ENCODE results near the gene CCDC187. TPM values are rescaled to one million over a fixed set of nuclear protein-coding genes. Genes with fewer than 3 reads are reported as not detected.
A peak's percentile ranks its signal among the peaks of the same experiment; 100 is the strongest.

The CCDC187 gene
- total and polyA plus RNA-seq, 4 experiments from 2014 or later = not detected

GRCh38 chr9:136233411-136233810, 70.5 kb downstream of the CCDC187 start:
- H3K9me3 ChIP-seq (ENCODE audit: control insufficient read depth in 1 of 2, low read length in 2 of 2) = no peaks in the 10 kb centered on the region
- H3K36me3 ChIP-seq (ENCODE audit: insufficient read depth, low read length) = peaks cover 9% of the 10 kb centered on the region
- ChIA-PET CTCF (ENCODE audit: partially characterized antibody) (no interaction called here), POLR2A (ENCODE audit: partially characterized antibody) (no interaction called here)
- no peak for DNase-seq
- Mint-ChIP-seq H3K27ac (peak overlapping the region in 4 of 7 donors; percentile 50 to 72 (median 55)), H3K36me3 (peaks cover 5 to 21% of the 10 kb centered on the region in 2 donors), H3K9me3 (peaks cover 0 to 2% (median 0%) of the 10 kb centered on the region in 8 donors), H3K27me3 (no peaks in the 10 kb centered on the region), H3K4me3 (peak overlapping the region in 2 of 8 donors; percentile 6 to 31), H3K4me1 (peaks cover 14 to 59% (median 18%) of the 10 kb centered on the region in 4 donors)
- H3K4me3 ChIP-seq (ENCODE audit: low read length in 2 of 2) = no peak overlapping the region
- no peak overlapping the region for H3K27ac ChIP-seq (ENCODE audit: low read depth, low read length)
- no peaks in the 10 kb centered on the region for H3K27me3 ChIP-seq (ENCODE audit: insufficient read depth, low read length)
- peaks cover 20% of the 10 kb centered on the region for H3K4me1 ChIP-seq (ENCODE audit: insufficient read depth, low read length)
- intact Hi-C loops (cut with micrococcal nuclease) = no loop called here

GRCh38 chr9:136232969-136233368, 70.9 kb downstream of the CCDC187 start:
- no peak for DNase-seq
- H3K27ac ChIP-seq (ENCODE audit: low read depth, low read length) = no peak overlapping the region
- CTCF ChIA-PET (ENCODE audit: partially characterized antibody) = no interaction called here
- no peaks in the 10 kb centered on the region for H3K9me3 ChIP-seq (ENCODE audit: control insufficient read depth in 1 of 2, low read length in 2 of 2)
- Mint-ChIP-seq H3K4me1 (peaks cover 14 to 57% (median 17%) of the 10 kb centered on the region in 4 donors), H3K9me3 (peaks cover 0 to 2% (median 0%) of the 10 kb centered on the region in 8 donors), H3K27ac (peak overlapping the region in 1 of 7 donors; percentile 50), H3K36me3 (peaks cover 5 to 22% of the 10 kb centered on the region in 2 donors), H3K27me3 (no peaks in the 10 kb centered on the region), H3K4me3 (peak overlapping the region in 2 of 8 donors; percentile 6 to 21)
- no peak overlapping the region for H3K4me3 ChIP-seq (ENCODE audit: low read length in 2 of 2)
- no peaks in the 10 kb centered on the region for H3K27me3 ChIP-seq (ENCODE audit: insufficient read depth, low read length)
- peaks cover 20% of the 10 kb centered on the region for H3K4me1 ChIP-seq (ENCODE audit: insufficient read depth, low read length)
- H3K36me3 ChIP-seq (ENCODE audit: insufficient read depth, low read length) = peaks cover 9% of the 10 kb centered on the region
- intact Hi-C loops (cut with micrococcal nuclease) = no loop called here
- POLR2A ChIA-PET (ENCODE audit: partially characterized antibody) = no interaction called here

- H3K4me3 ChIP-seq (ENCODE audit: low read length in 2 of 2) = no peak overlapping the region
- peaks cover 20% of the 10 kb centered on the region for H3K4me1 ChIP-seq (ENCODE audit: insufficient read depth, low read length)
- Mint-ChIP-seq H3K36me3 (peaks cover 5 to 25% of the 10 kb centered on the region in 2 donors), H3K4me1 (peaks cover 16 to 59% (median 19%) of the 10 kb centered on the region in 4 donors), H3K9me3 (peaks cover 0 to 2% (median 0%) of the 10 kb centered on the region in 8 donors), H3K27me3 (no peaks in the 10 kb centered on the region), H3K4me3 (peak overlapping the region; percentile 48 to 80 (median 69)), H3K27ac (peak overlapping the region; percentile 65 to 93 (median 86))
- no peaks in the 10 kb centered on the region for H3K27me3 ChIP-seq (ENCODE audit: insufficient read depth, low read length)
- peak in 4 of 5 donors; percentile 31 to 55 (median 52) for DNase-seq
- peak overlapping the region; percentile 37 for H3K27ac ChIP-seq (ENCODE audit: low read depth, low read length)
- ChIA-PET POLR2A (ENCODE audit: partially characterized antibody) (no interaction called here), CTCF (ENCODE audit: partially characterized antibody) (no interaction called here)
- H3K9me3 ChIP-seq (ENCODE audit: control insufficient read depth in 1 of 2, low read length in 2 of 2) = no peaks in the 10 kb centered on the region
- peaks cover 9% of the 10 kb centered on the region for H3K36me3 ChIP-seq (ENCODE audit: insufficient read depth, low read length)
- intact Hi-C loops (cut with micrococcal nuclease) = no loop called here
Measured at GRCh38 chr9:136231478-136232297, 72.2 kb downstream of the CCDC187 start.

- peaks cover 5 to 29% of the 10 kb centered on the region in 2 donors for H3K36me3 Mint-ChIP-seq
- H3K27me3 ChIP-seq (ENCODE audit: insufficient read depth, low read length) = no peaks in the 10 kb centered on the region
- H3K4me3 Mint-ChIP-seq = peak overlapping the region in 1 of 8 donors; percentile 80
- intact Hi-C loops (cut with micrococcal nuclease) = no loop called here
- no peak overlapping the region for H3K4me3 ChIP-seq (ENCODE audit: low read length in 2 of 2)
- peak overlapping the region; percentile 37 for H3K27ac ChIP-seq (ENCODE audit: low read depth, low read length)
- peaks cover 29% of the 10 kb centered on the region for H3K4me1 ChIP-seq (ENCODE audit: insufficient read depth, low read length)
- ChIA-PET POLR2A (ENCODE audit: partially characterized antibody) (no interaction called here), CTCF (ENCODE audit: partially characterized antibody) (no interaction called here)
- H3K36me3 ChIP-seq (ENCODE audit: insufficient read depth, low read length) = peaks cover 9% of the 10 kb centered on the region
- H3K27me3 Mint-ChIP-seq = no peaks in the 10 kb centered on the region
- peaks cover 18 to 68% (median 25%) of the 10 kb centered on the region in 4 donors for H3K4me1 Mint-ChIP-seq
- peaks cover 0 to 2% (median 0%) of the 10 kb centered on the region in 8 donors for H3K9me3 Mint-ChIP-seq
- no peak for DNase-seq
- no peaks in the 10 kb centered on the region for H3K9me3 ChIP-seq (ENCODE audit: control insufficient read depth in 1 of 2, low read length in 2 of 2)
- H3K27ac Mint-ChIP-seq = peak overlapping the region in 6 of 7 donors; percentile 31 to 90 (median 71)
Measured at GRCh38 chr9:136230773-136231172, 73.1 kb downstream of the CCDC187 start.

GRCh38 chr9:136230365-136230764, 73.5 kb downstream of the CCDC187 start:
- no peaks in the 10 kb centered on the region for H3K9me3 ChIP-seq (ENCODE audit: control insufficient read depth in 1 of 2, low read length in 2 of 2)
- CTCF ChIA-PET (ENCODE audit: partially characterized antibody) = no interaction called here
- POLR2A ChIA-PET (ENCODE audit: partially characterized antibody) = no interaction called here
- Mint-ChIP-seq H3K36me3 (peaks cover 5 to 30% of the 10 kb centered on the region in 2 donors), H3K27me3 (no peaks in the 10 kb centered on the region), H3K4me1 (peaks cover 22 to 73% (median 28%) of the 10 kb centered on the region in 4 donors), H3K4me3 (no peak overlapping the region), H3K9me3 (peaks cover 0 to 2% (median 0%) of the 10 kb centered on the region in 8 donors), H3K27ac (peak overlapping the region in 5 of 7 donors; percentile 17 to 78 (median 23))
- DNase-seq = no peak
- intact Hi-C loops (cut with micrococcal nuclease) = no loop called here
- no peak overlapping the region for H3K27ac ChIP-seq (ENCODE audit: low read depth, low read length)
- H3K4me1 ChIP-seq (ENCODE audit: insufficient read depth, low read length) = peaks cover 33% of the 10 kb centered on the region
- peaks cover 9% of the 10 kb centered on the region for H3K36me3 ChIP-seq (ENCODE audit: insufficient read depth, low read length)
- no peaks in the 10 kb centered on the region for H3K27me3 ChIP-seq (ENCODE audit: insufficient read depth, low read length)
- H3K4me3 ChIP-seq (ENCODE audit: low read length in 2 of 2) = no peak overlapping the region

- H3K36me3 ChIP-seq (ENCODE audit: insufficient read depth, low read length) = peaks cover 3% of the 10 kb centered on the region
- no peak overlapping the region for H3K4me3 ChIP-seq (ENCODE audit: low read length in 2 of 2)
- DNase-seq = no peak
- H3K4me1 ChIP-seq (ENCODE audit: insufficient read depth, low read length) = peaks cover 43% of the 10 kb centered on the region
- POLR2A ChIA-PET (ENCODE audit: partially characterized antibody) = no interaction called here
- H3K9me3 ChIP-seq (ENCODE audit: control insufficient read depth in 1 of 2, low read length in 2 of 2) = no peaks in the 10 kb centered on the region
- no peak overlapping the region for H3K27ac ChIP-seq (ENCODE audit: low read depth, low read length)
- no peak overlapping the region for H3K4me3 Mint-ChIP-seq
- H3K36me3 Mint-ChIP-seq = peaks cover 0 to 29% of the 10 kb centered on the region in 2 donors
- H3K9me3 Mint-ChIP-seq = peaks cover 0 to 2% (median 0%) of the 10 kb centered on the region in 8 donors
- intact Hi-C loops (cut with micrococcal nuclease) = no loop called here
- no peaks in the 10 kb centered on the region for H3K27me3 Mint-ChIP-seq
- H3K27ac Mint-ChIP-seq = peak overlapping the region in 4 of 7 donors; percentile 17 to 78 (median 49)
- peaks cover 26 to 71% (median 34%) of the 10 kb centered on the region in 4 donors for H3K4me1 Mint-ChIP-seq
- H3K27me3 ChIP-seq (ENCODE audit: insufficient read depth, low read length) = no peaks in the 10 kb centered on the region
- CTCF ChIA-PET (ENCODE audit: partially characterized antibody) = no interaction called here
Measured at GRCh38 chr9:136229096-136230065, 74.5 kb downstream of the CCDC187 start.

Data from CD4-positive, alpha-beta memory T cell (primary cell).